GM13977 (cell line): Measurements from ENCODE around the gene PLEKHG4.

Experiments used
- DNase-seq: peaks from one replicate; pipeline ENCODE4 v3.0.0; 2012; ENCODE audit warnings: low spot score
- CTCF ChIP-seq: IDR thresholded peaks from 2 replicates; pipeline ENCODE4 v1.5.1; 2012; ENCODE audit warnings: mild to moderate bottlenecking, control low read depth; ENCODE audit not compliant: insufficient read depth; ENCODE audit errors: extremely low read depth, missing control alignments
- in situ Hi-C: fragments of 300-500 bp; cut with MboI; formaldehyde crosslinking; loops from one replicate; pipeline ENCODE4 v1.12.0; 2022; ENCODE audit warnings: low sequenced_read_pairs, low pct_unique_long_range_greater_than_20kb, mixed read lengths, inconsistent platforms; ENCODE audit not compliant: unreplicated experiment

Gene PLEKHG4

GRCh38 chr16:67286441-67287235 lies 7.3 kb downstream of the PLEKHG4 start:
- in situ Hi-C loops = no loop called here
- DNase-seq = no peak
- no peak for TF ChIP-seq CTCF

GRCh38 chr16:67287960-67288359 lies 8.6 kb downstream of the PLEKHG4 start:
- TF ChIP-seq CTCF = no peak
- in situ Hi-C loops = no loop called here
- DNase-seq = no peak

- no peak for TF ChIP-seq CTCF
- no peak for DNase-seq
- in situ Hi-C loops = no loop called here
Measured at GRCh38 chr16:67291461-67291860, 12.1 kb downstream of the PLEKHG4 start.

- TF ChIP-seq CTCF = no peak
- in situ Hi-C loops = no loop called here
- DNase-seq = no peak
Measured at GRCh38 chr16:67294171-67294757, 14.9 kb downstream of the PLEKHG4 start.

- TF ChIP-seq CTCF = no peak
- no peak for DNase-seq
- in situ Hi-C loops = no loop called here
Measured at GRCh38 chr16:67294938-67295361, 15.6 kb downstream of the PLEKHG4 start.

GRCh38 chr16:67296420-67296819 lies 17.1 kb downstream of the PLEKHG4 start:
- in situ Hi-C loops = no loop called here
- TF ChIP-seq CTCF = no peak
- DNase-seq = no peak
